Retina (tissue), 1 donor: Measurements from ENCODE around the gene GNRH2.
"Not testable (repeated sequence)": the region's sequence is repeated elsewhere in the genome, so short reads cannot be mapped to it uniquely, and the experiment has no call there.

Source experiments
- DNase-seq: peaks from one replicate; pipeline ENCODE4 v3.0.0-alpha.2; 2016

GNRH2 gene

GRCh38 chr20:3043322-3043721, at the start of gene GNRH2:
Gene GNRH2, plus strand, starts transcription at chr20:3043622. Its CDS starts 793 bp downstream, at chr20:3044415.
- DNase-seq: no peak

- no peak for DNase-seq
Measured at GRCh38 chr20:2995796-2996195, 47.6 kb upstream of the GNRH2 start.

- DNase-seq: no peak
Measured at GRCh38 chr20:2998728-2999127, 44.7 kb upstream of the GNRH2 start.

GRCh38 chr20:3000852-3001523, 42.4 kb upstream of the GNRH2 start:
- DNase-seq: peak; percentile 25

GRCh38 chr20:3003416-3003815, 40.0 kb upstream of the GNRH2 start:
- no peak for DNase-seq

GRCh38 chr20:3010985-3011723, 32.3 kb upstream of the GNRH2 start:
- DNase-seq: no peak

GRCh38 chr20:3011752-3012151, 31.7 kb upstream of the GNRH2 start:
- DNase-seq: no peak

GRCh38 chr20:3013771-3014170, 29.7 kb upstream of the GNRH2 start:
- DNase-seq: no peak

GRCh38 chr20:3014179-3014578, 29.2 kb upstream of the GNRH2 start:
- DNase-seq: no peak

- DNase-seq: no peak
Measured at GRCh38 chr20:3014662-3015061, 28.8 kb upstream of the GNRH2 start.

- DNase-seq: not testable (repeated sequence)
Measured at GRCh38 chr20:3015302-3015701, 28.1 kb upstream of the GNRH2 start.

- no peak for DNase-seq
Measured at GRCh38 chr20:3021327-3021726, 22.1 kb upstream of the GNRH2 start.

- DNase-seq: no peak
Measured at GRCh38 chr20:3021777-3022176, 21.6 kb upstream of the GNRH2 start.

- not testable (repeated sequence) for DNase-seq
Measured at GRCh38 chr20:3022559-3023490, 20.6 kb upstream of the GNRH2 start.

- no peak for DNase-seq
Measured at GRCh38 chr20:3027987-3028386, 15.4 kb upstream of the GNRH2 start.

- no peak for DNase-seq
Measured at GRCh38 chr20:3031524-3032147, 11.8 kb upstream of the GNRH2 start.

- DNase-seq: no peak
Measured at GRCh38 chr20:3032624-3033023, 10.8 kb upstream of the GNRH2 start.

GRCh38 chr20:3037654-3038053, 5.8 kb upstream of the GNRH2 start:
- DNase-seq: no peak

GRCh38 chr20:3038454-3038853, 5.0 kb upstream of the GNRH2 start:
- DNase-seq: no peak

GRCh38 chr20:3039426-3039825, 4.0 kb upstream of the GNRH2 start:
- DNase-seq: no peak

- DNase-seq: no peak
Measured at GRCh38 chr20:3040086-3040485, 3.3 kb upstream of the GNRH2 start.

- DNase-seq: no peak
Measured at GRCh38 chr20:3041854-3042409, 1.5 kb upstream of the GNRH2 start.

GRCh38 chr20:3042625-3043024, 797 bp upstream of the GNRH2 start:
- no peak for DNase-seq
